Keratinocyte (primary cell): ENCODE data around the gene TRIM27. TPM values are rescaled to one million over a fixed set of nuclear protein-coding genes. Genes with fewer than 3 reads are reported as not detected.
A peak's percentile ranks its signal among the peaks of the same experiment; 100 is the strongest.

Experiments
- DNase-seq: peaks from one replicate; pipeline ENCODE4 v3.0.0-alpha.2; 2011; ENCODE audit warnings: low read depth, missing footprints, low spot score
- FAIRE-seq: peaks from 2 replicates; lab custom pipeline; 2011; peaks lifted over from hg19 to GRCh38; lab: Jason Lieb, UNC
- H2AFZ ChIP-seq: 2 replicates; pipeline ENCODE4 v1.6.0; 2012; ENCODE audit warnings: low read length, control low read depth, inconsistent platforms; ENCODE audit not compliant: control insufficient read depth
- H3K27ac ChIP-seq: 2 replicates; pipeline ENCODE4 v1.5.1; 2011; ENCODE audit warnings: low read length; ENCODE audit not compliant: control insufficient read depth, insufficient read depth
- H3K27me3 ChIP-seq: 3 replicates; pipeline ENCODE4 v1.6.0; 2011; ENCODE audit warnings: low read length; ENCODE audit not compliant: control insufficient read depth, insufficient read depth; ENCODE audit errors: extremely low read depth
- H3K36me3 ChIP-seq, 2 experiments: 2 replicates in 1 of 2; 3 replicates in 1 of 2; pipeline ENCODE4 v1.5.1; 2011; ENCODE audit warnings: low read length in 2 of 2, mild to moderate bottlenecking in 1 of 2; ENCODE audit not compliant: control insufficient read depth in 2 of 2, insufficient read depth in 2 of 2; ENCODE audit errors: extremely low read depth in 1 of 2
- H3K4me1 ChIP-seq: 3 replicates; pipeline ENCODE4 v1.5.1; 2011; ENCODE audit warnings: low read length; ENCODE audit not compliant: control insufficient read depth, insufficient read depth; ENCODE audit errors: extremely low read depth
- H3K4me2 ChIP-seq: 3 replicates; pipeline ENCODE4 v1.6.0; 2011; ENCODE audit warnings: low read depth, low read length; ENCODE audit not compliant: control insufficient read depth, insufficient read depth; ENCODE audit errors: extremely low read depth
- H3K4me3 ChIP-seq, 3 experiments: fragments of 200-600 bp in 1 of 3; sonication (generic) in 1 of 3; 2 replicates in 2 of 3; 3 replicates in 1 of 3; pipeline ENCODE4 v1.5.1; 2011 to 2016; ENCODE audit warnings: low read length in 3 of 3, mild to moderate bottlenecking in 3 of 3, control low read depth in 2 of 3, inconsistent platforms in 1 of 3, low read depth in 1 of 3, mixed read lengths in 1 of 3, mixed run types in 1 of 3, moderate library complexity in 1 of 3; ENCODE audit not compliant: control insufficient read depth in 2 of 3, insufficient read depth in 2 of 3; ENCODE audit errors: extremely low read depth in 1 of 3
- H3K79me2 ChIP-seq: 2 replicates; pipeline ENCODE4 v1.6.0; 2012; ENCODE audit warnings: low read length; ENCODE audit not compliant: control insufficient read depth, insufficient read depth
- H3K9ac ChIP-seq: 3 replicates; pipeline ENCODE4 v1.6.0; 2011; ENCODE audit warnings: low read length; ENCODE audit not compliant: control insufficient read depth, insufficient read depth; ENCODE audit errors: extremely low read depth
- H3K9me1 ChIP-seq: 3 replicates; pipeline ENCODE4 v1.6.0; 2011; ENCODE audit warnings: low read length; ENCODE audit not compliant: control insufficient read depth, insufficient read depth; ENCODE audit errors: extremely low read depth
- H3K9me3 ChIP-seq: 2 replicates; pipeline ENCODE4 v1.5.1; 2012; ENCODE audit warnings: low read depth, low read length; ENCODE audit not compliant: control insufficient read depth
- H4K20me1 ChIP-seq: 3 replicates; pipeline ENCODE4 v1.6.0; 2011; ENCODE audit warnings: low read length; ENCODE audit not compliant: control insufficient read depth, insufficient read depth; ENCODE audit errors: extremely low read depth
- CTCF ChIP-seq, 3 experiments: IDR thresholded peaks in 1 of 3; conservative IDR thresholded peaks in 1 of 3; optimal IDR thresholded peaks in 1 of 3; 2 replicates in 2 of 3; 3 replicates in 1 of 3; pipeline versions ENCODE3 to v1.5.1; 2011; ENCODE audit warnings: low read length in 3 of 3, mild to moderate bottlenecking in 3 of 3, moderate library complexity in 2 of 3, control low read depth in 1 of 3, inconsistent platforms in 1 of 3; ENCODE audit not compliant: insufficient read depth in 2 of 3; ENCODE audit errors: extremely low read depth in 1 of 3
- EZH2 ChIP-seq: IDR thresholded peaks from one replicate; pipeline ENCODE4 v1.6.1; 2012; ENCODE audit warnings: inconsistent platforms, mild to moderate bottlenecking, low read length, moderate library complexity
- dilution Hi-C: fragments of 300-500 bp; cut with MboI; formaldehyde crosslinking; loops from one replicate; pipeline ENCODE4 v1.7.0; 2020; ENCODE audit warnings: low sequenced_read_pairs; ENCODE audit not compliant: extremely low pct_ligation_motif_present
- polyA plus RNA-seq, 5 experiments: library from polyadenylated mRNA; depleted of rRNA in 3 of 5; stranded (reverse) in 3 of 5; stranded (forward) in 1 of 5; unstranded in 1 of 5; fragments of >200 nt; gene quantifications; 1 replicate in 1 of 5; 2 replicates in 3 of 5; 3 replicates in 1 of 5; pipeline versions ENCODE4 v1.2.1 to v1.2.3, GENCODE V29; 2011 to 2012; ENCODE audit warnings: missing spikeins in 2 of 5, low read depth in 1 of 5, low replicate concordance in 1 of 5

The TRIM27 gene
- polyA plus RNA-seq, 1 donor (not counting 4 experiments of a cell fraction or from before 2014, with no cell fraction given), result 47.3 TPM

GRCh38 chr6:28863604-28864325 is 60.0 kb downstream of the TRIM27 start:
- FAIRE-seq (peak; percentile 32), DNase-seq (no peak)
- Histone ChIP-seq H4K20me1 (no peaks in the 10 kb centered on the region), H3K4me3 (peak overlapping the region; percentile 51 to 73 (median 66)), H3K79me2 (no peaks in the 10 kb centered on the region), H3K9ac (peak overlapping the region; percentile 56), H2AFZ (peak overlapping the region; percentile 88), H3K9me1 (no peaks in the 10 kb centered on the region), H3K27me3 (no peaks in the 10 kb centered on the region), H3K4me2 (peak overlapping the region; percentile 81), H3K36me3 (no peaks in the 10 kb centered on the region), H3K4me1 (peaks cover 13% of the 10 kb centered on the region), H3K9me3 (no peaks in the 10 kb centered on the region), H3K27ac (peak overlapping the region; percentile 2)
- TF ChIP-seq EZH2 (no peak), CTCF (optimal IDR thresholded peaks at IDR 0.05 in 1 of 3, IDR thresholded peaks at IDR 0.05 in 1 of 3, conservative IDR thresholded peaks at IDR 0.05 in 1 of 3; ENCODE audit: extremely low read depth in 1 of 3, insufficient read depth in 2 of 3, low read length in 3 of 3) (peak in 2 of 3 experiments; percentile 15 to 27)
- dilution Hi-C loops, result no loop called here

- Histone ChIP-seq H3K27me3 (no peaks in the 10 kb centered on the region), H2AFZ (no peak overlapping the region), H3K4me1 (peaks cover 12% of the 10 kb centered on the region), H4K20me1 (no peaks in the 10 kb centered on the region), H3K9me1 (no peaks in the 10 kb centered on the region), H3K79me2 (no peaks in the 10 kb centered on the region), H3K36me3 (no peaks in the 10 kb centered on the region), H3K9me3 (no peaks in the 10 kb centered on the region), H3K4me3 (no peak overlapping the region), H3K9ac (no peak overlapping the region), H3K4me2 (no peak overlapping the region), H3K27ac (no peak overlapping the region)
- FAIRE-seq, result no peak
- DNase-seq, result no peak
- TF ChIP-seq CTCF (optimal IDR thresholded peaks at IDR 0.05 in 1 of 3, IDR thresholded peaks at IDR 0.05 in 1 of 3, conservative IDR thresholded peaks at IDR 0.05 in 1 of 3; ENCODE audit: extremely low read depth in 1 of 3, insufficient read depth in 2 of 3, low read length in 3 of 3) (no peak), EZH2 (no peak)
- dilution Hi-C loops, result no loop called here
These were observed 61.7 kb downstream of the TRIM27 start for GRCh38 chr6:28862077-28862476.
